DMS53 treated with DMSO at 0.1 percent for 48 hours (cell line): ENCODE results near the gene PTPRZ1.

Experiments used
- DNase-seq: peaks from one replicate; lab custom pipeline; 2025; ENCODE audit not compliant: unreplicated experiment; lab: John Stamatoyannopoulos, UW

PTPRZ1 gene

GRCh38 chr7:121953164-121953563, 80.2 kb downstream of the PTPRZ1 start:
- no peak for DNase-seq

- DNase-seq: no peak
These were observed 80.6 kb downstream of the PTPRZ1 start for GRCh38 chr7:121953601-121954000.

- DNase-seq: no peak
These were observed 81.8 kb downstream of the PTPRZ1 start for GRCh38 chr7:121954803-121955202.

- no peak for DNase-seq
These were observed 84.7 kb downstream of the PTPRZ1 start for GRCh38 chr7:121957626-121958025.

- DNase-seq: no peak
These were observed 87.7 kb downstream of the PTPRZ1 start for GRCh38 chr7:121960678-121961077.

- no peak for DNase-seq
These were observed 88.3 kb downstream of the PTPRZ1 start for GRCh38 chr7:121961089-121961867.

GRCh38 chr7:121966276-121966934, 93.4 kb downstream of the PTPRZ1 start:
- DNase-seq: no peak

GRCh38 chr7:121966935-121967332, 94.0 kb downstream of the PTPRZ1 start:
- no peak for DNase-seq

GRCh38 chr7:121985476-121986030, 112.6 kb downstream of the PTPRZ1 start:
- no peak for DNase-seq

GRCh38 chr7:121992068-121992467, 119.1 kb downstream of the PTPRZ1 start:
- DNase-seq: no peak

- peak; percentile 84 for DNase-seq
These were observed 121.9 kb downstream of the PTPRZ1 start for GRCh38 chr7:121994625-121995410.

- peak; percentile 98 for DNase-seq
These were observed 133.7 kb downstream of the PTPRZ1 start for GRCh38 chr7:122006687-122007086.

GRCh38 chr7:122010116-122010515, 137.2 kb downstream of the PTPRZ1 start:
- no peak for DNase-seq

- DNase-seq: no peak
These were observed 140.1 kb downstream of the PTPRZ1 start for GRCh38 chr7:122013065-122013464.

GRCh38 chr7:122013630-122014029, 140.7 kb downstream of the PTPRZ1 start:
- DNase-seq: no peak

- DNase-seq: peak; percentile 13
These were observed 141.7 kb downstream of the PTPRZ1 start for GRCh38 chr7:122014697-122015096.

GRCh38 chr7:122018032-122018431, 145.1 kb downstream of the PTPRZ1 start:
- DNase-seq: no peak

- DNase-seq: no peak
These were observed 154.1 kb downstream of the PTPRZ1 start for GRCh38 chr7:122027058-122027457.

- DNase-seq: no peak
These were observed 160.7 kb downstream of the PTPRZ1 start for GRCh38 chr7:122033641-122034040.

- no peak for DNase-seq
These were observed 162.9 kb downstream of the PTPRZ1 start for GRCh38 chr7:122035876-122036275.

GRCh38 chr7:122038134-122038533, 165.2 kb downstream of the PTPRZ1 start:
- DNase-seq: no peak
